Measurements from ENCODE around the gene PLK2.

The PLK2 gene

GRCh38 chr5:58481066-58481676 is 21.3 kb upstream of the PLK2 start:
- no peak for DNase-seq (ENCODE audit: low read depth, low spot score)

GRCh38 chr5:58477760-58478376 is 18.0 kb upstream of the PLK2 start:
- peak; percentile 22 for DNase-seq (ENCODE audit: low read depth, low spot score)

- DNase-seq (ENCODE audit: low read depth, low spot score): no peak
Measured at GRCh38 chr5:58475404-58475803, 15.5 kb upstream of the PLK2 start.

GRCh38 chr5:58469896-58470295 is 10.0 kb upstream of the PLK2 start:
- DNase-seq (ENCODE audit: low read depth, low spot score): no peak

GRCh38 chr5:58466939-58467338 is 7.1 kb upstream of the PLK2 start:
- peak; percentile 59 for DNase-seq (ENCODE audit: low read depth, low spot score)

- peak; percentile 81 for DNase-seq (ENCODE audit: low read depth, low spot score)
Measured at GRCh38 chr5:58462623-58463230, 2.8 kb upstream of the PLK2 start.

GRCh38 chr5:58462154-58462553 is 2.3 kb upstream of the PLK2 start:
- DNase-seq (ENCODE audit: low read depth, low spot score): peak; percentile 59

GRCh38 chr5:58460732-58461286 is 923 bp upstream of the PLK2 start:
- peak; percentile 95 for DNase-seq (ENCODE audit: low read depth, low spot score)

GRCh38 chr5:58459146-58460001 is 512 bp downstream of the PLK2 start:
- DNase-seq (ENCODE audit: low read depth, low spot score): peak; percentile 73

- DNase-seq (ENCODE audit: low read depth, low spot score): peak; percentile 65
Measured at GRCh38 chr5:58458743-58459145, 1.1 kb downstream of the PLK2 start.

GRCh38 chr5:58458141-58458742 is 1.6 kb downstream of the PLK2 start:
- DNase-seq (ENCODE audit: low read depth, low spot score): peak; percentile 52

- DNase-seq (ENCODE audit: low read depth, low spot score): peak; percentile 63
Measured at GRCh38 chr5:58457050-58457449, 2.8 kb downstream of the PLK2 start.

- DNase-seq (ENCODE audit: low read depth, low spot score): peak; percentile 39
Measured at GRCh38 chr5:58456486-58456885, 3.4 kb downstream of the PLK2 start.

- peak; percentile 43 for DNase-seq (ENCODE audit: low read depth, low spot score)
Measured at GRCh38 chr5:58456026-58456425, 3.9 kb downstream of the PLK2 start.

GRCh38 chr5:58455480-58455879 is 4.4 kb downstream of the PLK2 start:
- DNase-seq (ENCODE audit: low read depth, low spot score): peak; percentile 42

- peak; percentile 48 for DNase-seq (ENCODE audit: low read depth, low spot score)
Measured at GRCh38 chr5:58455066-58455465, 4.8 kb downstream of the PLK2 start.

- DNase-seq (ENCODE audit: low read depth, low spot score): no peak
Measured at GRCh38 chr5:58454025-58454424, 5.9 kb downstream of the PLK2 start.

GRCh38 chr5:58453306-58453705 is 6.6 kb downstream of the PLK2 start:
- DNase-seq (ENCODE audit: low read depth, low spot score): peak; percentile 22

- peak; percentile 57 for DNase-seq (ENCODE audit: low read depth, low spot score)
Measured at GRCh38 chr5:58452566-58453258, 7.2 kb downstream of the PLK2 start.

- peak; percentile 65 for DNase-seq (ENCODE audit: low read depth, low spot score)
Measured at GRCh38 chr5:58451732-58452565, 7.9 kb downstream of the PLK2 start.
